Measurements from ENCODE around the gene TRPM5. TPM values are rescaled to one million over a fixed set of nuclear protein-coding genes. Genes with fewer than 3 reads are reported as not detected.

Gene TRPM5
- total and polyA plus RNA-seq, 9 of the 15 experiments (the other 6 are each of a cell fraction or from before 2014, with no cell fraction given), result not detected

DNA sequence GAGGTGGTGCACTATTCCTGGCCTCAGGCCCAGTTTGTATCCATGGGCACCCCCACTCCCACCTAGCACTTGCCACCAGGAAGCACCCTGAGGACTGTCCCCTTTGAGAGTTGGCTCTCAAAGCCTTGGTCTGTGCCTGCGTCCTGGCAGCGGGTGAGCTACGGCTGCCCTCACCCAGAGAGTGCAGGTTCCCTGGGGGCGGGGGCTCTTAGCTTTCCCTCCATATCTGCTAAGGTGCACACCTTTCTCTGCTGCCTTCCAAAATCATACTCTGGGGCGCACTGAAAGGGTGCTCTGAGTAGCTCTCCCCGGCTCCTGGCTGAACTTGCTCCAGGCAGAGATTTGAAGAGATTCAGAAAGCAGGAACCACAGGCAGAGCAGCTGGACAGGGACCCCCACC lies 7.6 kb upstream of the TRPM5 start (continued):
- TF ChIP-seq MBD1 (CRISPR knock-in tag; IDR thresholded peaks at IDR 0.05) (no peak), SRSF7 (optimal IDR thresholded peaks at IDR 0.05; ENCODE audit: low read depth, low read length) (no peak), LCOR (CRISPR knock-in tag; IDR thresholded peaks at IDR 0.05) (no peak), ZNF274 (IDR thresholded peaks at IDR 0.05; ENCODE audit: borderline replicate concordance, low read depth, low read length) (no peak), LARP7 (IDR thresholded peaks at IDR 0.05) (no peak), ZNF780A (CRISPR knock-in tag; IDR thresholded peaks at IDR 0.05) (no peak), EP300 (IDR thresholded peaks at IDR 0.05; ENCODE audit: low read length) (no peak)

GRCh38 chr11:2451336-2451735 lies 7.0 kb upstream of the TRPM5 start:
- no peak overlapping the region for H3K27ac ChIP-seq (ENCODE audit: extremely low read depth, low read depth, low read length)
- intact Hi-C loops (cut with micrococcal nuclease), result no loop called here
- in situ Hi-C loops (cut with MboI), result no loop called here
- no peaks in the 10 kb centered on the region for H3K9me1 ChIP-seq (ENCODE audit: control insufficient read depth, insufficient read depth, low read length)
- peaks cover 0 to 7% of the 10 kb centered on the region in 2 experiments; a peak in 1 of 5 replicates for H3K4me1 ChIP-seq (replicated peaks in 1 of 2; ENCODE audit: control insufficient read depth in 2 of 2, insufficient read depth in 2 of 2, low read length in 2 of 2)
- H3K36me3 ChIP-seq (ENCODE audit: control insufficient read depth, insufficient read depth, low read length), result no peaks in the 10 kb centered on the region
- no peak for ATAC-seq
- no peak overlapping the region for H2AFZ ChIP-seq (ENCODE audit: low read depth, low read length)
- FAIRE-seq, result no peak
- ChIA-PET CTCF (ENCODE audit: low intra/inter-chr PET ratio) (no interaction called here), POLR2A (no interaction called here)
- peaks cover 8 to 62% of the 10 kb centered on the region in 2 experiments; a peak in 3 of 5 replicates for H3K27me3 ChIP-seq (ENCODE audit: control insufficient read depth in 2 of 2, insufficient read depth in 2 of 2, low read length in 2 of 2)
- no peaks in the 10 kb centered on the region for H3K9me3 ChIP-seq (replicated peaks; ENCODE audit: control insufficient read depth, insufficient read depth, low read depth, low read length)
- H3K4me3 ChIP-seq, result no peak overlapping the region
- no peak for TF ChIP-seq ELK3 (CRISPR knock-in tag; IDR thresholded peaks at IDR 0.05)
- TF ChIP-seq ZNF583 (CRISPR knock-in tag; IDR thresholded peaks at IDR 0.05), result no peak
- TF ChIP-seq MTF1 (CRISPR knock-in tag; IDR thresholded peaks at IDR 0.05; ENCODE audit: borderline replicate concordance), result no peak
- TF ChIP-seq ZNF561 (CRISPR knock-in tag; conservative IDR thresholded peaks at IDR 0.05), result no peak
- TF ChIP-seq, protein P1, sequence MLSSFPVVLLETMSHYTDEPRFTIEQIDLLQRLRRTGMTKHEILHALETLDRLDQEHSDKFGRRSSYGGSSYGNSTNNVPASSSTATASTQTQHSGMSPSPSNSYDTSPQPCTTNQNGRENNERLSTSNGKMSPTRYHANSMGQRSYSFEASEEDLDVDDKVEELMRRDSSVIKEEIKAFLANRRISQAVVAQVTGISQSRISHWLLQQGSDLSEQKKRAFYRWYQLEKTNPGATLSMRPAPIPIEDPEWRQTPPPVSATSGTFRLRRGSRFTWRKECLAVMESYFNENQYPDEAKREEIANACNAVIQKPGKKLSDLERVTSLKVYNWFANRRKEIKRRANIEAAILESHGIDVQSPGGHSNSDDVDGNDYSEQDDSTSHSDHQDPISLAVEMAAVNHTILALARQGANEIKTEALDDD (IDR thresholded peaks at IDR 0.05), result no peak
- no peak overlapping the region for H3K4me2 ChIP-seq (ENCODE audit: insufficient read depth, low read length)
- H4K20me1 ChIP-seq (replicated peaks; ENCODE audit: control insufficient read depth, insufficient read depth, low read length), result peaks cover 6% of the 10 kb centered on the region; the same call in 1 of the 2 replicates
- WGBS (ENCODE audit: insufficient coverage, low coverage, missing lambda C conversion rate), result 1% methylated on average over 15 of the region's 15 CpGs
- H3K79me2 ChIP-seq (ENCODE audit: control insufficient read depth, insufficient read depth, low read length), result no peaks in the 10 kb centered on the region
- no peak overlapping the region for H3K9ac ChIP-seq (ENCODE audit: insufficient read depth in 1 of 2, low read depth in 2 of 2, low read length in 2 of 2)
- no peak for DNase-seq (ENCODE audit: extremely low read depth in 1 of 4, low spot score in 3 of 4)
- BruUV-seq (replicated peaks), result no TSS peak

Measured in K562 (cell line).